GM21723 (cell line): Measurements from ENCODE around the gene ZNF236.

Source experiments
- ATAC-seq: cut with Tn5 transposase; IDR thresholded peaks from one replicate; pipeline ENCODE4 v1.9.1; 2021; ENCODE audit warnings: mild to moderate bottlenecking, moderate library complexity; ENCODE audit not compliant: unreplicated experiment

The ZNF236 gene

DNA sequence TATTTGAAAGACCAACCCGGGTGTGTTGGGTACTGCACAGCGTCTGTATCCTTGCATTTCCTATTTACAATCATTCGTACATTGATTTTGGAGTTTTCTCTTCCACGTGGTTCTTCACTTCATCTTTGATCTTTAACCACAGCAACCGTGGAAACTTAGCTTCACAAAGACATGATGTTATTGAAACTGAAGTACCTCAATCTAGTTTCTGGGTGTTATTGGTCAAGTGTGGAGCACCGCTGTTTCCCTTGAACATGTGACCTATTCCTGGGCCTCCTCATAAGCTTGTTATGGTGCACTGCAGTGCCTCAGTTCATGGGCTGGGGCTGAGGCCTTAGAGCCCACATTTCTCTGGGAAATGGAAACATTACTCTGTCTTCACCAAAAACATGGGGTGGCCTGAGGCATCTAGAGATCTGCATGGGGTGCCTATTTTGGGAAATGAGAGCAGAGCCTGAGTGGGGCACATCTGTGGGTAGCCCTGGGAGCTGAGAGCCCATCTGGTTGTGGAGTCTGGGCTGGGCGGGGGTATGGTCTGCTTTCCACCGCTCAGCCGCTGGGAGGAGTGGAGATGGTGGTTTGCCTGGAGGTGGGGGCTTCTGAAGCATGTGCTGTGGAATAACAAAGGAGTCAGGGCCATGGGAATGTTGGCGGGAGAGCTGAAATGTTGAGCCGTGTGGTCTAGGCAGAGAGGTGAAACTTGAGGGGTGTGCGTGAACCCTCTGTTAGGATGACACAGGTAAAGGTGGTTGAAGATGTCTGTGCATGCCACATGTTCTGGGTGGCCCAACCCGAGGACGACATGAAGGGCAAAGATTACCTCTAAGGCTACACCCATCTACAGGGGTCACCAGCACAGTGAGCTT is 37.4 kb downstream of the ZNF236 start:
- peak; percentile 67 for ATAC-seq

DNA sequence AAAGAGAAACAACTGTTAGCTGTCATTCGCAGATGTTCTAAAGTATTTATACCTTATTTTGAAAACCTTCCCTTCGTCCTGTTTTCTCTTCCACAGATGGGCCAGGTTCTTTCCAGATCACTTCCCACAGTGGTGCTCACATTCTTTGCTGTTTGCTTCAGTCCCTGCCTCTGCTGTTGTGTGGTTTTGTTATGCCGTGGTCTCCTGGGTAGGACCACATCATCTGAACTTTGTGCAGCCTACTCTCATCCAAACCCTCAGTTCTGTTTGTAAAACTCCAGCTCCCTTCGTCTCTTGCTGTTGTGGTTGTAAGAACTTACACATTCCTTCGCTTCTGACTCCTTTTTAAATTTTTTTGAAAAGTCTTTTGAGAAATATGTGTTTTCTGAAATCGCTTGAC is 38.1 kb downstream of the ZNF236 start:
- no peak for ATAC-seq

DNA sequence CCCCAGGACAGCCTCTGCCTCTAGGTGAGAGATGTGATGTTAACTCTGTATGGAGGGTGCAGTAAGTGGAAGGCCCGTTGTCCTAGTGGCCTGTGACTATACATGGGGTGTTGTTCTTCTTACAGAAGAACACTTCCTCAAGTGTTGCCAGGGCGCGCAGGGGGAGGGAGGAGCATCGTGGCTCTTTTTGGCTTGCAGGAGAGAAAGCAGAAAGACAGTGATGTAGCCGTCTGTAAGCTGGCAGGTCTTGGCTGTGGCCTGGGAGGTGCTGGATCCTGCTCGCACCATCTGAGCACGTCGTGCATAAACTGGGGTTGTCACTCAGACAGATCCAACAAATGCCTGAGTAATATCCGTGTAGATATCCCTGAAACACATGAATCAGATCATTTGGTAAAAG is 44.3 kb downstream of the ZNF236 start:
- no peak for ATAC-seq

DNA sequence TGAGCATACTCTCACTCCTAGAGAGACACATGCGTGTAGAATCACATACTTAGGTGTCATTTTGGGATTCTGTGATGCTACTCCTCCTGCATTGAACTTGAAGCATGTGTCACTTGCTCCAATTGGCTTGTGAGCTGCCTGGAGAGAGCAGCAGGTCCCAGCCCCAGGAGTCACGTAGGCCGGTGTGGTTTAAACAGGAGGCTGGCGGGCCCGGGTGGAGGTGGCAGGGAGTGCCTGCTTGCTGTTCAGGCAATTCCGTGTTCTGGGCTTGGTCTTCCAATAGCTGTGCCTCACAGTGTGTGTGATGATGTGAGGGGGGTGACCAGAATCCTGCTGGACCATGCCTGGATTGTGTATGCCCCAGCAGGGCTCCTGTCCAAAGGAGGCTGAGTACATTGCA is 51.0 kb downstream of the ZNF236 start:
- no peak for ATAC-seq

GRCh38 chr18:76873713-76874112 is 51.4 kb downstream of the ZNF236 start:
- ATAC-seq: no peak

- peak; percentile 35 for ATAC-seq
Measured at GRCh38 chr18:76874642-76875389, 52.5 kb downstream of the ZNF236 start.

- ATAC-seq: peak; percentile 81
Measured at GRCh38 chr18:76875390-76876325, 53.3 kb downstream of the ZNF236 start.

DNA sequence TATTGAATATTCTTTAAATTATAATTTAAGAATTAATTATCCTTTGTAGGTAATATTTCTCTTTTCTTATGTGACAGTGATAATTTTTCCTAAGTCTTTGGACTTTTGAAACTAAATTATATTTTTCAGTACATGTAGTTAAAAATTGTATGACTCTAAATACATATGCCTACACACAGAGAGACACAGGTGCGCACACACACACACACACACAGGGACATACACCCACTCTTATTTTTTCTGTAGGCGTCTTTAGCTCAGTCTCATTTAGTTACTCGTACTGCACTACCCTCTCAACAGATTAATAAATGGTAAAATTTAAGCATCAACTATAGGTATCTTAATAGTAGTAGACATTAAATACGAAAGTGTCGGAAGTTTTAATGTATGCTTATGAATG is 56.1 kb downstream of the ZNF236 start:
- no peak for ATAC-seq

- no peak for ATAC-seq
Measured at GRCh38 chr18:76880026-76880425, 57.7 kb downstream of the ZNF236 start.

GRCh38 chr18:76881744-76882143 is 59.4 kb downstream of the ZNF236 start:
- no peak for ATAC-seq

GRCh38 chr18:76882146-76882545 is 59.8 kb downstream of the ZNF236 start:
- ATAC-seq: no peak

DNA sequence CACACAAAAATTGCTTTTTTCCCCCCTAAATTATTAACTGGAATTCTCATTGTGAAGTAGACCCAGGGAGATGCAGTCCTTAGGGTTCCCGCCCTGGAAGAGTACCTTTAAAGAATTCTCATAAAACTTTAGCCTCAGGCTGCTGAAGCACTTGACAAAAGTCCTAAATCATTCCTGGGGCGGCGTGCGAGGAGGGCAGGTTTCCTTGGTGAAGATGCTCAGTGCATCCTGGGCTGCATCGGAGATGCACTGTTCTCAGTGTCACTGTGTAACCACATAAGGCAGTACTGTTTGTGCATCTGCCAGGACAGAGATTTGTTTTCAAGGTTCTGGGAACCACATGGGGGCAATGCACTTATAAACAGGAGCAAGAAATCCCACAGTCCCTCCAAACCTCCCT is 62.6 kb downstream of the ZNF236 start:
- ATAC-seq: no peak

DNA sequence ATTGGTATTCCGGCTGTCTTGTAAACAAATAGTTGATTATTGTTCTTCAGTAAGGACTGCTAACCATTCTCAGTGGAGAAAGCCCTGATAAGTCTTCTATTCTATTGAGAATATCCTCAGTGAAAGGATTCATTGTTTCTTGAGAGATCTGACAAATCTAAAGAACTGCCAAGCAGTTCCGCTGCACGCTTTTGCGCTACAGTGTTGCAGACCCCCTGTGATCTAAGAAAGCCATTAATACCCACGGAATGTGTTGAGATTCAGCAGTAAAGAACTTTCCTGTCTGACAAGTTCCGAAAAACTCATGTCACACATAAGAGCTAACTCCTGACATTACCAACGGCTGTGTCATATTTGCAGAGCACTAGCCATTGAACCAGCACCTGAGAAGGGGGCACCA is 63.8 kb downstream of the ZNF236 start:
- ATAC-seq: no peak

- ATAC-seq: no peak
Measured at GRCh38 chr18:76889091-76889699, 66.8 kb downstream of the ZNF236 start.

DNA sequence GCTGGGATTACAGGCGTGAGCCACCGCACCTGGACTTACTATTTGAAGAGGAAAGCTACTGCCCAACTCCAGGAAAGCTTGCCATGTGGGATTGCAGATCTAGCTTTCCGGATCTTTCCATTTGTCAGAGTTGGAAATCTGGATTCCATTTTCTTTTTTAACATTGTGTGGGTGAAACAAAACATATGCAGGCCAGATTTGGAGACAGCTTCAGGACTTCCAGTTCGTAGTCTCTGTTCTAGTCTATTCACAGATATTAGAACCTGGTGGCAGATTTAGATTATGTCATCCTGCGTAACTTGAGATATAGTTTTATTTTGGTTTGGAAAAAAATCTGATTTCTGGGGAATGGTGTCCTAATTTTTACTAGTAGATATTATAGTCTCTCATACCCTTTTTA is 70.5 kb downstream of the ZNF236 start:
- no peak for ATAC-seq

DNA sequence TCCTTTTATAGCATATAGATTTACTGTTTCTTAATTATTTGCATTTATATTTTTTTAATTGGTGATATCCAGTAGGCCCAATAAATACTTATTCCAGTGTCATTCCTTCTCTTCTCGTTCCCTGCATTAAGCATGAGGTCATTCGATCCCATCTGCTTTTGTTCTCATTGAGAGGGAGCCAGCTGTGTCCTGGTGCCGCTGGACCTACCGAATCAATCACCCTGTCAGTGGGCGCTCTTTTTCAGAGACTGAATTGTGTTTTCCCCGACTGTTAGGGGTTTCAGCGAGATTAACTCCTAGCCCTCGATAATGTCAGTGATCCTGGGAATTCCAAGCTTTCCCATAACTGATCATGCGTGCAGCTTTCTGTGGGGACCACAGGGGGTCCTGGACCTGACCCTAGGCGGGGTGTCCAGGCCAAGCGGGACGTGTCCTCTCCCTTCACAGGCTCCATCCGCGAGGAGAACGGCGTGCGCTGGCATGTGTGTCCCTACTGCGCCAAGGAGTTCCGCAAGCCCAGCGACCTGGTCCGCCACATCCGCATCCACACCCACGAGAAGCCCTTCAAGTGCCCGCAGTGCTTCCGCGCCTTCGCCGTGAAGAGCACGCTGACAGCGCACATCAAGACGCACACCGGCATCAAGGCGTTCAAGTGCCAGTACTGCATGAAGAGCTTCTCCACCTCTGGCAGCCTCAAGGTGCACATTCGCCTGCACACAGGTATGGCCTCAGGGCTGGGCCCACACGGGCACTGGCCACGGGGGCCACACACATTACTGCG is 72.4 kb downstream of the ZNF236 start:
- no peak for ATAC-seq

DNA sequence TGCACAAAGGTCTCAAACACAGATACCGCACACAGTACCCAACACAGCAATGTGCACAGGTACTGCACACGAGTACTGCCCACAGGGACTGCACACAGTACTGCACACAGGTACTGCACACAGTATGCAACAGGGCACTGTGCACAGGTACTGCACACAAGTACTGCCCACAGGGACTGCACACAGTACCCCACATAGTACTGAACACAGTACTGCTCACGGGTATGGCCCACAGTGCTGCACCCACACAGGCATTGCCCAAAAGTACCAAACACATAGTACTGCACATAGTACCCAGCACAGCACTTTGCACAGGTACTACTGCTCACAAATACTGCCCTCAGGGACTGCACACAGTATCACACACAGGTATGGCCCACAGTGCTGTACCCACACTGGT is 73.1 kb downstream of the ZNF236 start:
- ATAC-seq: no peak

DNA sequence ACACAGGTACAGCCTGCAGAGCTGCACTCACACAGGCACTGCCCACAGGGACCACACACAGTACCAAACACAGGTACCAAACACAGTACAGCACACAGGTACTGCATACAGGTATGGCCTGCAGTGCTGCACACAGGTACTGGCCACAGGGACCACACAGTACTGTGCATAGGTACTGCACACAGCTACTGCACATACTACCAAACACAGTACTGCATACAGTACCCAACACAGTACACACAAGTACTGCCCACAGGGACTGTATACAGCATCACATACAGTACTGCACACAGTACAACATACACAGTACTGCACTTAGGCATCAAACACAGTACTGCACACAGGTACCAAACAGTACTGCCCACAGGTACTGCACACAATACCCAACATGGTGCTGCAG is 74.3 kb downstream of the ZNF236 start:
- ATAC-seq: no peak

DNA sequence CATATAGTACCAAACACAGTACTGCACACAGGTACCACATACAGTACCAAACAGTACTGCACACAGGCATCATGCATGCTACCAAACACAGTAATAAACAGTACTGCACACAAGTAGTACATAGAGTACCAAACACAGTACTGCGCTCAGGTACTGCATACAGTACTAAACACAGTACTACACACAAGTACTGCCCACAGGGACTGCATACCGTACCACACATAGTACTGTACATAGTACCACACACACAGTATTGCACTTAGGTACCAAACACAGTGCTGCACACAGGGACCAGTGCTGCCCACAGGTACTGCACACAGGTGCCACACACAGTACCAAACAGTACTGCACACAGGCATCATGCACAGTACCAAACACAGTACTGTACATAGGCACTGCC is 74.9 kb downstream of the ZNF236 start:
- ATAC-seq: no peak

- no peak for ATAC-seq
Measured at GRCh38 chr18:76903386-76903785, 81.0 kb downstream of the ZNF236 start.
